ENCODE results near the gene GTF3C5. TPM values are rescaled to one million over a fixed set of nuclear protein-coding genes. Genes with fewer than 3 reads are reported as not detected.

Gene GTF3C5
- total and polyA plus RNA-seq, 9 of the 15 experiments (the other 6 are each of a cell fraction or from before 2014, with no cell fraction given) = 3.8 to 118 (median 83.7) TPM

- no peak for TF ChIP-seq CHD4 (IDR thresholded peaks at IDR 0.05; ENCODE audit: insufficient read depth, insufficient replicate concordance, low read depth, low read length, poor library complexity, severe bottlenecking)
- peak; percentile 47; the same call in 1 of the 2 replicates for TF ChIP-seq CBFA2T2 (conservative IDR thresholded peaks at IDR 0.05)
- TF ChIP-seq RCOR1 (IDR thresholded peaks at IDR 0.05; ENCODE audit: borderline replicate concordance in 1 of 2, low read depth in 2 of 2, low read length in 2 of 2) = peak in 1 of 2 experiments; percentile 66; a peak in 2 of 4 replicates
- peak; percentile 67 for TF ChIP-seq TCF3 (CRISPR knock-in tag; IDR thresholded peaks at IDR 0.05)
- TF ChIP-seq ZNF253 (CRISPR knock-in tag; conservative IDR thresholded peaks at IDR 0.05) = no peak
- no peak for TF ChIP-seq THRB (CRISPR knock-in tag; conservative IDR thresholded peaks at IDR 0.05)
- 0 out of 2 replicates have a peak, but pooled peaks have one; percentile 17 for TF ChIP-seq MTA2 (IDR thresholded peaks at IDR 0.05; ENCODE audit: low read depth)
- TF ChIP-seq NUFIP1 (IDR thresholded peaks at IDR 0.05; ENCODE audit: partially characterized antibody) = no peak
- no peak for TF ChIP-seq SMARCB1 (IDR thresholded peaks at IDR 0.05; ENCODE audit: insufficient read length, low read depth)
- peak in 1 of 2 experiments; percentile 57; a peak in 1 of 4 replicates for TF ChIP-seq HDAC1 (IDR thresholded peaks at IDR 0.05)
- peak; percentile 74 for TF ChIP-seq CBFA2T3 (IDR thresholded peaks at IDR 0.05)
- no peak for TF ChIP-seq ZNF518B (CRISPR knock-in tag; IDR thresholded peaks at IDR 0.05)
- TF ChIP-seq RBM25 (IDR thresholded peaks at IDR 0.05; ENCODE audit: low read depth, low read length, severe bottlenecking) = no peak
- no peak for TF ChIP-seq SRSF3 (IDR thresholded peaks at IDR 0.05; ENCODE audit: insufficient read depth, low read length)
- no peak for TF ChIP-seq HLTF (IDR thresholded peaks at IDR 0.05)
- no peak for TF ChIP-seq GABPA (tag; conservative IDR thresholded peaks at IDR 0.05; ENCODE audit: low read depth)
- TF ChIP-seq ZNF121 (CRISPR knock-in tag; conservative IDR thresholded peaks at IDR 0.05) = peak; percentile 60
- TF ChIP-seq ZBTB34 (CRISPR knock-in tag; IDR thresholded peaks at IDR 0.05) = no peak
- peak; percentile 58 for TF ChIP-seq TAL1 (IDR thresholded peaks at IDR 0.05)
- TF ChIP-seq FOXK1 (CRISPR knock-in tag; IDR thresholded peaks at IDR 0.05; ENCODE audit: borderline replicate concordance) = no peak
- TF ChIP-seq NRF1 (conservative IDR thresholded peaks at IDR 0.05 in 1 of 2, IDR thresholded peaks at IDR 0.05 in 1 of 2) = no peak
- no peak for TF ChIP-seq TAF7 (tag; IDR thresholded peaks at IDR 0.05)
- TF ChIP-seq TEAD1 (CRISPR knock-in tag; IDR thresholded peaks at IDR 0.05) = no peak
- no peak for TF ChIP-seq ZBTB17 (CRISPR knock-in tag; IDR thresholded peaks at IDR 0.05)
- TF ChIP-seq MCM5 (IDR thresholded peaks at IDR 0.05; ENCODE audit: low read depth) = no peak
Observed at GRCh38 chr9:133074111-133074651, 43.4 kb downstream of the GTF3C5 start (continued).
